PC-9 (cell line): ENCODE results near the gene DNASE2. TPM values are rescaled to one million over a fixed set of nuclear protein-coding genes. Genes with fewer than 3 reads are reported as not detected.
"Not testable (repeated sequence)": the region's sequence is repeated elsewhere in the genome, so short reads cannot be mapped to it uniquely, and the experiment has no call there.

ENCODE experiments used
- BruUV-seq: library from RNA; stranded (reverse); fragments of 400-500 nt; replicated peaks from 2 replicates; lab custom pipeline; 2021; lab: Mats Ljungman, UMichigan
- CTCF ChIA-PET: fragments of 300-600 bp; sonication (Branson Sonifier 250); formaldehyde crosslinking; loops from one replicate; lab custom pipeline; 2022; ENCODE audit warnings: antibody characterized with exemption; lab: Charles Lee
- POLR2A ChIA-PET: fragments of 300-600 bp; sonication (Branson Sonifier 250); formaldehyde crosslinking; loops from one replicate; lab custom pipeline; 2022; ENCODE audit warnings: antibody characterized with exemption; ENCODE audit not compliant: unreplicated experiment; lab: Charles Lee
- DNase-seq, 2 experiments: peaks; one replicate each; pipeline versions ENCODE4 v3.0.0 to v3.0.0-alpha.2; 2015 to 2022; ENCODE audit warnings: mixed read lengths in 1 of 2
- H2AFZ ChIP-seq: fragments of 200-600 bp; sonication (generic); 2 replicates; pipeline ENCODE4 v1.8.1; 2017; ENCODE audit warnings: antibody characterized with exemption
- H3F3A ChIP-seq: fragments of 200-600 bp; sonication (generic); 2 replicates; pipeline ENCODE4 v1.8.1; 2017; ENCODE audit warnings: antibody characterized with exemption, mild to moderate bottlenecking, low read depth; ENCODE audit not compliant: insufficient read depth
- H3K27ac ChIP-seq: fragments of 200-600 bp; sonication (generic); 2 replicates; pipeline ENCODE4 v1.6.1; 2016; ENCODE audit warnings: mixed run types
- H3K27me3 ChIP-seq: fragments of 200-600 bp; sonication (generic); 2 replicates; pipeline ENCODE4 v1.6.1; 2016; ENCODE audit warnings: low read depth, mixed run types; ENCODE audit not compliant: insufficient read depth
- H3K36me3 ChIP-seq: fragments of 200-600 bp; sonication (generic); 2 replicates; pipeline ENCODE4 v1.6.1; 2016; ENCODE audit warnings: low read depth, mixed run types
- H3K4me1 ChIP-seq: fragments of 200-600 bp; sonication (generic); replicated peaks from 2 replicates; pipeline ENCODE4 v1.6.1; 2016; ENCODE audit warnings: mixed run types; ENCODE audit not compliant: insufficient read depth
- H3K4me2 ChIP-seq: fragments of 200-600 bp; sonication (generic); 2 replicates; pipeline ENCODE4 v1.6.1; 2017; ENCODE audit warnings: mixed run types
- H3K4me3 ChIP-seq: fragments of 200-600 bp; sonication (generic); 2 replicates; pipeline ENCODE4 v1.6.1; 2016; ENCODE audit warnings: mixed run types
- H3K79me2 ChIP-seq: fragments of 200-600 bp; sonication (generic); 2 replicates; pipeline ENCODE4 v1.6.1; 2017; ENCODE audit warnings: low read depth, mixed run types
- H3K9me2 ChIP-seq: fragments of 200-600 bp; sonication (generic); 2 replicates; pipeline ENCODE4 v1.8.1; 2017; ENCODE audit warnings: mild to moderate bottlenecking; ENCODE audit not compliant: insufficient read depth
- H3K9me3 ChIP-seq: fragments of 200-600 bp; sonication (generic); 2 replicates; pipeline ENCODE4 v1.8.1; 2016; ENCODE audit warnings: low read depth; ENCODE audit not compliant: insufficient read depth
- H4K20me1 ChIP-seq: fragments of 200-600 bp; sonication (generic); 2 replicates; pipeline ENCODE4 v1.8.1; 2017; ENCODE audit not compliant: insufficient read depth
- CTCF ChIP-seq: fragments of 200-600 bp; sonication (generic); conservative IDR thresholded peaks from 2 replicates; pipeline ENCODE4 v1.6.1; 2017; ENCODE audit warnings: mixed run types, antibody characterized with exemption, mild to moderate bottlenecking, moderate library complexity
- EZH2 ChIP-seq: fragments of 200-600 bp; sonication (generic); IDR thresholded peaks from 2 replicates; pipeline ENCODE4 v1.8.0; 2017; ENCODE audit warnings: antibody characterized with exemption, low read depth
- intact Hi-C: fragments of 100-400 bp; cut with micrococcal nuclease; formaldehyde crosslinking; loops from one replicate; pipeline ENCODE4 v1.10.0; 2022; ENCODE audit not compliant: unreplicated experiment
- total RNA-seq: library from RNA; stranded (reverse); gene quantifications from 2 replicates; pipeline ENCODE4 v1.2.3, GENCODE V29; 2021

Gene DNASE2
- total RNA-seq, 1 experiment from 2014 or later: 68.4 TPM

GRCh38 chr19:12893582-12893981 is 12.3 kb upstream of the DNASE2 start:
- Histone ChIP-seq H3F3A (peaks cover 4% of the 10 kb centered on the region; the same call in 1 of the 2 replicates), H3K9me3 (no peaks in the 10 kb centered on the region), H4K20me1 (no peaks in the 10 kb centered on the region), H3K4me3 (no peak overlapping the region), H3K27me3 (no peaks in the 10 kb centered on the region), H3K4me2 (no peak overlapping the region), H3K9me2 (no peaks in the 10 kb centered on the region), H3K36me3 (no peaks in the 10 kb centered on the region), H3K27ac (no peak overlapping the region), H3K4me1 (peaks cover 8% of the 10 kb centered on the region), H2AFZ (no peak overlapping the region), H3K79me2 (peaks cover 18% of the 10 kb centered on the region)
- POLR2A ChIA-PET: no interaction called here
- no TSS peak for BruUV-seq
- TF ChIP-seq CTCF (no peak), EZH2 (no peak)
- intact Hi-C loops: no loop called here
- CTCF ChIA-PET: no interaction called here
- peak in 1 of 2 experiments; percentile 21 for DNase-seq

- intact Hi-C loops: loop anchor here (2.0 kb wide), 2 partner anchors 27 to 47 kb away; partner anchors contain the start of genes CALR and SYCE2
- Histone ChIP-seq H4K20me1 (no peaks in the 10 kb centered on the region), H3K9me3 (no peaks in the 10 kb centered on the region), H2AFZ (peak overlapping the region; percentile 81), H3K9me2 (no peaks in the 10 kb centered on the region), H3K27me3 (no peaks in the 10 kb centered on the region), H3K79me2 (peaks cover 18% of the 10 kb centered on the region), H3K4me2 (peak overlapping the region; percentile 97), H3K27ac (no peak overlapping the region), H3K36me3 (no peaks in the 10 kb centered on the region), H3K4me3 (peak overlapping the region; percentile 85), H3K4me1 (peaks cover 8% of the 10 kb centered on the region), H3F3A (no peaks in the 10 kb centered on the region)
- ChIA-PET POLR2A (interaction anchor here (0.6 to 1.0 kb wide), 3 partner anchors 29 to 256 kb away, joined by 3 to 15 read pairs (median 11); partner anchors contain the start of gene FARSA), CTCF (interaction anchor here (0.9 to 1.1 kb wide), 2 partner anchors 44 to 125 kb away, joined by 3 to 5 read pairs; no protein-coding TSS in a partner anchor)
- BruUV-seq: TSS peak; percentile 33
- TF ChIP-seq CTCF (no peak), EZH2 (no peak)
- DNase-seq: no peak
Observed at GRCh38 chr19:12891553-12892021, 10.3 kb upstream of the DNASE2 start.

- Histone ChIP-seq H3K4me3 (peak within 1 kb of the TSS; percentile 85), H3K36me3 (no peaks in the 10 kb centered on the region), H3K79me2 (peaks cover 18% of the 10 kb centered on the region), H3K4me2 (peak within 1 kb of the TSS; percentile 97), H3K27me3 (no peaks in the 10 kb centered on the region), H2AFZ (peak within 1 kb of the TSS; percentile 81), H3K9me2 (no peaks in the 10 kb centered on the region), H3F3A (no peaks in the 10 kb centered on the region), H4K20me1 (no peaks in the 10 kb centered on the region), H3K4me1 (peaks cover 8% of the 10 kb centered on the region), H3K27ac (no peak within 1 kb of the TSS), H3K9me3 (no peaks in the 10 kb centered on the region)
- intact Hi-C loops: loop anchor here (2.0 kb wide), 2 partner anchors 28 to 48 kb away; partner anchors contain the start of genes CALR and SYCE2
- no TSS peak for BruUV-seq
- ChIA-PET POLR2A (interaction anchor here (0.6 to 1.0 kb wide), 13 partner anchors 9 to 966 kb away, joined by 3 to 15 read pairs (median 5); partner anchors contain the start of genes CALR, DNASE2, FARSA and ZNF700), CTCF (interaction anchor here (0.7 to 1.1 kb wide), 3 partner anchors 43 to 125 kb away, joined by 3 to 5 read pairs (median 4); no protein-coding TSS in a partner anchor)
- DNase-seq: peak; percentile 96 to 99
- TF ChIP-seq EZH2: no peak
- no peak for TF ChIP-seq CTCF
Observed at GRCh38 chr19:12890787-12891552, 9.7 kb upstream of the DNASE2 start, which contains the start of gene GCDH. GCDH (plus strand) TSS chr19:12891160; CDS start chr19:12891305, 145 bp downstream.

- DNase-seq, BruUV-seq, H3F3A ChIP-seq, H3K9me3 ChIP-seq, H3K36me3 ChIP-seq, H3K27me3 ChIP-seq, H4K20me1 ChIP-seq, H3K4me1 ChIP-seq, H3K27ac ChIP-seq, H3K9me2 ChIP-seq: not testable (repeated sequence)
- ChIA-PET POLR2A (interaction anchor here (0.5 to 1.0 kb wide), 9 partner anchors 9 to 965 kb away, joined by 3 to 15 read pairs (median 5); partner anchors contain the start of genes CALR, DNASE2 and ZNF700), CTCF (interaction anchor here (0.7 to 1.1 kb wide), 2 partner anchors 43 to 75 kb away, joined by 3 to 4 read pairs; no protein-coding TSS in a partner anchor)
- peak overlapping the region; percentile 77 for H3K4me2 ChIP-seq
- intact Hi-C loops: loop anchor here (2.0 kb wide), 2 partner anchors 28 to 48 kb away; partner anchors contain the start of genes CALR and SYCE2
- H3K4me3 ChIP-seq: peak overlapping the region; percentile 85; the same call in 1 of the 2 replicates
- H2AFZ ChIP-seq: peak overlapping the region; percentile 49; the same call in 1 of the 2 replicates
- peaks cover 18% of the 10 kb centered on the region for H3K79me2 ChIP-seq
Observed at GRCh38 chr19:12890299-12890786, 9.1 kb upstream of the DNASE2 start.
